HG02970 (cell line): ENCODE results near the gene CHID1.

Source experiments
- ATAC-seq: cut with Tn5 transposase; IDR thresholded peaks from one replicate; pipeline ENCODE4 v1.9.1; 2021; ENCODE audit warnings: mild to moderate bottlenecking, moderate library complexity, moderate number of reproducible peaks; ENCODE audit not compliant: unreplicated experiment, low FRiP score

Gene CHID1

DNA sequence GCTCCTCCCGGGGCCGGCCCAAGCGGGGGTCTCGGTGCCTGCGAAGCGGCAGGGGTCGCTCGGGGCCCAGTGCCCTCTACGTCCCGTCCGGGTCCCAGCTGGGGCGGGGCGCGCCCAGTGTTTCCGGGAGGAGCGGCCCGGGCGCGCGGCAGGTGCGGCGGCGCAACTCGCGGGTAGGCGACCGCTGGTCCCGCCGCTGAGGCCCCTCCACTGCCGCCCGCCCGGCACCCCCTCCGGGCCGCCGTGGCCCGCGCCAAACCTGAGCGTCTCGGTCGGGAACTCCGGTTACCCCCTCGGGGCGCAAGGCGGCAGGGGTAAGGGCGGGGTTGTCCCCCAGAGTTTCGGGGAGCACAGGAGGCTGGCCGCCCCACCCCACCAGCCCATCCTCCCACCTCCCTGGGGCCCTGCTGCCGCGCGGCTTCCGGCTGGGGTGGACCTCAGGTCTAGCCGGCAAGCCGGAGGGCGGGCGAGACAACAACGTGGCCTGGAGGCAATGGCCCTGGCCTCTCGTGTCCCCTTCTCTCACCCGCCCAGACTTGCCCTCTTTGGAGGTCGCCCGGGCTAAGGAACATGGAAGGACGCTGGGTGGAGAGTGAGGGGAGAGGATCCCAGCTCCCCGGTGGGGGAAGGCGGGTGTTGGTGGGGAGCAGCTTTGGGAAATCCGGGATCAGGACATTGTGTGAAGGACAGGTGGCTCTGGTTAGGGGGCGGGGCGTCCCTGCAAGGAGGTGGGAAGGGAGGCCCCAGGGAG, 83.3 kb downstream of the CHID1 start:
- no peak for ATAC-seq

DNA sequence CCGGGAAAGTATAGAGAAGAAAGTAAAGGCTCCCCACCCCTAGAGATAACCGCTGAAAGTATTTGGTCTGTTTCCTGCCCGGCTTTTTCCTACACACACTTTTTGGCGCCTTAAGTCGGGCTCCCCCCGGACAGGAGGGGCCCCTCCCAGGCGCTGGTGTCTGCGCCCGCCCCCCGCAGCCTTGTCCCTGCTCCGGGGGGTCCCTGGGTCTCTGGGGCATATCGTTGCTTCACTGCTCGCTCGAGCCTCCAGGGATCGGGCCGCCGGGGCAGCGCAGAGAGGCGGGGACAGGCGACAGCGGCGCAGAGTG, 83.8 kb downstream of the CHID1 start:
- no peak for ATAC-seq

DNA sequence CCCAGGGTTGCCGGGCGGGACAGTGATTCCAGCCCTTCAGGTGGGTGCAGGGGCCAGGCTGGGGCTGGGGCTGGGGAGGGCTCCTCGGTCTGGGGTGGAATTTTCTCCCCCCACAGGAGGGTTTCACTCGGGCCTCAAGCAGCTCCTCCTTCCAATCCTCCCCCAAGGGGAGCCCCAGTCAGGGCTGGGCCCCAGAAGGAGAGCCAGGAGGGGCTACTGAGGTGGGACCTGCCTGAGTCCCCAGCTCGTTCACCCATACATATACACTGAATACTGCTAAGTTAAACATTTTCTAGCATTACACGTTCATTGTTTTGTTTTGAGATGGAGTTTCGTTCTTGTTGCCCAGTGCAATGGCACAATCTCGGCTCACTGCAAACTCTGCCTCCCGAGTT, 84.4 kb downstream of the CHID1 start:
- no peak for ATAC-seq

DNA sequence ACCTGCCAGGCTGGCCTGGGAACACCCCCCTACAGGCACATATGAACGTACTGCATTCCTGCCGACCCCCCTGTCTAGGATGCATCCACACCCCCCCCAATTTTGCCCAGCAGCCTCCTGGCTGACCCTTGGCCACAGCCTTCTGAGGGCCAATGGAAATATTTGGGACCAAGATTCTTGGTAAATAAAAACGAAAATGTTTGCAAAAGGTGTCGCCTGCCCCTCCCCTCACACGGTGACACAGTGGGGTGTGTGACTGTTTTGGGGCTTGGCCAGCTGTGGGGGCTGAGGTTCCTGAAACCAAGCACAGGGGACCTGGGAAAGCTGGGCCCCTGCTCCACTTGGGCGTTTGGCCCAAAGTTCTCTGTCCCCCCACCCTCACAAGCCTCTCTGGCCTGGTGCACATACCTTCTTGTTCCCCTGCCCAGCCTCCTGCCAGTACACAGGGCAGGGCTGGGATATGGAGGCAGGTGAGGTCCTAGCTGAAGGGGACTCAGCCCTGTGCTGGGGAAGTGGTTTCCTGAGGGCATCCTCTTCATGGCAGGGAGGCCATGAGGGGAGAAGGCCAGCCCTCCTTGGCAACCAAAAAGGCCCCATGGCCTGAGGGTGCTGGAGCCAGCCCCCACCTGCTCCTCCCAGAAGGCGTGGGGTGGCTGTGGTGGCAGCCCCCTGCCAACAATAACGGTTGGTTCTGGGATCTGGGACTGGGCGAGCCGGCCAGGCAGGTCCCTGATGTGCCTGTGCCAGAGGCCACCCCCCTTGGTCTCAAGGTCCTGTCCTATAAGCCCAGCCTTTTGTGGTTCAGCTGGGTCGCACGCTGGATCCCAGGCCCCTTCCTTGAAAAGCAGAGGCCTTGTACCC, 85.0 kb downstream of the CHID1 start:
- ATAC-seq: no peak

DNA sequence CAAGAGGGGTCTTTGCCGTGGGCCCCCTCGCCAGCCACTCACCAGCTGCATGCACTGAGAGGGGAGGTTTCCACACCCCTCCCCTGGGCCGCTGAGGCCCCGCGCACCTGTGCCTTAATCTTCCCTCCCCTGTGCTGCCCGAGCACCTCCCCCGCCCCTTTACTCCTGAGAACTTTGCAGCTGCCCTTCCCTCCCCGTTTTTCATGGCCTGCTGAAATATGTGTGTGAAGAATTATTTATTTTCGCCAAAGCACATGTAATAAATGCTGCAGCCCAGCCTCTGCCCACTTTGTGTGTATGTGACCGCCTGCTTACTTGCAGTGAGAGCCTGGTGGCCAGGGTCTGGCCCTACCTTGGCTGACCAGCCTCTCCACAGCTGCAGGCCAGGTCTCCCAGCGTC, 85.7 kb downstream of the CHID1 start:
- ATAC-seq: no peak

DNA sequence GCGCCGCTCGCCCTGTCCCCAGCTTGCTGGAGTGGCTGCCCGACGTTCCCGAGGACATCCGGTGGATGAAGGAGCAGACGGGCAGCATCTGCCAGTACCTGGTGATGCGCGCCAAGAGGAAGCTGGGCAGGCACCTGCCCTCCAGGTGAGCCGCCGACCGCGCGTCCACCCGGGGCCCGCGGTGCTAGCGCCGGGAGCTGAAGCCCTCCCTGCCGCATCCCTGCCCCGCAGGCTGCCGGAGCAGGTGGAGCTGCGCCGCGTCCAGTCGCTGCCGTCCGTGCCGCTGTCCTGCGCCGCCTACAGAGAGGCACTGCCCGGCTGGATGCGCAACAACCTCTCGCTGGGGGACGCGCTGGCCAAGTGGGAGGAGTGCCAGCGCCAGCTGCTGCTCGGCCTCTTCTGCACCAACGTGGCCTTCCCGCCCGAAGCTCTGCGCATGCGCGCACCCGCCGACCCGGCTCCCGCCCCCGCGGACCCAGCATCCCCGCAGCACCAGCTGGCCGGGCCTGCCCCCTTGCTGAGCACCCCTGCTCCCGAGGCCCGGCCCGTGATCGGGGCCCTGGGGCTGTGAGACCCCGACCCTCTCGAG, 86.2 kb downstream of the CHID1 start:
- no peak for ATAC-seq

DNA sequence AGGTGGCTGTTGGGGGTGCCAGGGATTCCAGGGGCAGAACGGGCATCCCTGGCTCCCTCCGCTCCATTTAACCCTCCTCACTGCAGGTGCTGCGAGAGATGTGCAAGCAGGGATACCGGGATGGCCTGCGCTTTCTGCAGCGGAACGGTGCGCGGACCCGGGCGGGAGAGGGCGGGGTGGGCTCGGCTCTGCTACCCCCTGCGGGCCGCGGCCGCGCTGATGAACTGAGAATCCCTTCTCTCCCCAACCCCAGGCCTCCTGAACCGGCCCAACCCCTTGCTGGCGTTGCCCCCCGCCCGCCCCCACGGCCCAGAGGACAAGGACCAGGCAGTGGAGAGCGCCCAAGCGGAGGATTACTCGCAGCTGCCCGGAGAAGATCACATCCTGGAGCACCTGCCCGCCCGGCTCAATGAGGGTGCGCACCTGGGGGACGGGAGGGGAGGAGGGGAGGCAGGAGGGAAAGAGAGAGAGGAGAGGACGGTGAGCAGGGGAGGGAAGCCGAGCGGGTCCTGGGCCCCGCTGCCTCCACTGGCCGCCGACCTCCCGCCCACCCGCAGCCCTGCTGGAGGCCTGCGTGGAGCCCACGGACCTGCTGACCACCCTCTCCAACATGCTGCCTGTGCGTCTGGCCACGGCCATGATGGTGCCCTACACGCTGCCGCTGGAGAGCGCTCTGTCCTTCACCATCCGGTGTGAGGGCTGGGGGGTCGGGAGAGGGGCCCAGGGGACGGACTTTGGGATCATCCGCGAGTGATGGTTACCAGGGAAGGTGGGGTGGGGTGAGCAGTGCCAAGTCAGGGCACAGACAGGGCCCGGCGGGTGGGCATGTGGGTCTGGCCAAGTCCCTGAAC, 86.9 kb downstream of the CHID1 start:
- ATAC-seq: no peak

DNA sequence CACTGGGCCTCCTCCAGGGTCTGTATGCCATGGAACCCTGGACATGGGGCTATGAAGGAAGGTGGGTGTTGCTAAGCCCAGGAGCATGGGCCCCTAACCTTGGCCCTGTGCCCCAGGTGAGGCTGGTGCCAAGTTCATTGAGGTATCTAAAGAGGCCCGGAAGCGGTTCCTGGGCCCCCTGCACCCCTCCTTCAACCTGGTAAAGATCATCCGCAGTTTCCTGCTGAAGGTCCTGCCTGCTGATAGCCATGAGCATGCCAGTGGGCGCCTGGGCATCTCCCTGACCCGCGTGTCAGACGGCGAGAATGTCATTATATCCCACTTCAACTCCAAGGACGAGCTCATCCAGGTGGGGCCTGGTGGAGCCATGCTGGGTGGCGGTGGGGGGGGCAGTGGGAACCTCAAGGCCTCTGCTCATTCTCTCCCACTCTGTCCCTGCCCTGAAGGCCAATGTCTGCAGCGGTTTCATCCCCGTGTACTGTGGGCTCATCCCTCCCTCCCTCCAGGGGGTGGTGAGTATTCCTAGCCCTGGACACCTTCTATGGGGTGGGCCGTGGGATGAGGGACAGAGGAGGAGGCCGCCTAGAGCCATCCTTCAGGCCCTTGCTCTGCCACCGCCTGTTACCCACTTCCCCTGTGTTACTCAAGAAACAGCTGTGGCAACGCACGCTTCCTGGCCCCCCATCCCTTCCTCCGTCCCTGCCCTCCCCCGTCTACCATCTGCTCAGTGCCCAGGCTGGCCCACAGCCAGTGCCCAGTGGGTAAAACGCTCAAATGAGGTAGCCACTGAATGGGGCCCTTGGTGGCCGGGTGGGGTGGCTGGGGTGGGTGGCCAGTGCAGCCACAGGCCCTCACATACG, 88.9 kb downstream of the CHID1 start:
- no peak for ATAC-seq

DNA sequence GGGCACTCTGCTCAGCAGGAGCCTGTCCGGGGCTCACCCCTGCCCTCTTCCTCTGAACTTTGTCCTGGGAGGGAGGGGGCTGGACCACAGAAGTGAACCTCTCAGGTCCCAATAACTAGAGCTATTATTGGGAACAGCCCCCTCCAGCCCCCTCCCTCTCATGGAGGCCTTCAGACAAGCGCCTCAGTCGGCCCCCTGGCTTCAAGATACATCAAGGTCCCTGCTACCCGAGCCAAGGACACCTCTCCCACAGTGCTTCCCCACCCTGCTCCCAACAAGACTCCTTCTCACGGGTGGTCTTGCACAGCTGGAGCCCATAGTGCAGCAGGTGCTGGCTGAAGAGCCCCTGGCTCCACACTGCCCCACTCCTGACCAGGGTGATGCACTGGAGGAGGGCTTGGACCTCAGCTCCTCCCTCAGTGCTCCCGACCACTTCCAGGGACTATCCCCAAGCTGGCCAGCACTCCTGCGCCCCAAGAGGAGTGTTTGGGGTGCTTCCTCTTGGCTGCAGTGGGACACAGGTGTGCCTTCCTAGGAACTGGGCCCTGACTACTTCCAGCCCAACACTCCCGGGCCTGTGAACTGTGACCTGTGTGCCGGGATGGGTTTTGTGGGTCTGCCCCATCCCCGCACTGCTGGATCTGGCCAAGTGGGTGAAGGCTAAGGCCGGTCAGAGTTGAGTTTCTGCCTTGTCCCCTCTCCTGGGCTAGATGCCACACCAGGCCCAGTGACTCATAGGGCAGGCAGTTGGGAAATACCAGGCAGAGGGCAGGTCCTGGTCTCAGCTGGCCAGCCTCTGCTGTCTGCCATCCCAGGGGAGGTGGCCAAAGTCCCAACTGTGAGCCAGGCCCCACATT, 89.7 kb downstream of the CHID1 start:
- ATAC-seq: no peak

DNA sequence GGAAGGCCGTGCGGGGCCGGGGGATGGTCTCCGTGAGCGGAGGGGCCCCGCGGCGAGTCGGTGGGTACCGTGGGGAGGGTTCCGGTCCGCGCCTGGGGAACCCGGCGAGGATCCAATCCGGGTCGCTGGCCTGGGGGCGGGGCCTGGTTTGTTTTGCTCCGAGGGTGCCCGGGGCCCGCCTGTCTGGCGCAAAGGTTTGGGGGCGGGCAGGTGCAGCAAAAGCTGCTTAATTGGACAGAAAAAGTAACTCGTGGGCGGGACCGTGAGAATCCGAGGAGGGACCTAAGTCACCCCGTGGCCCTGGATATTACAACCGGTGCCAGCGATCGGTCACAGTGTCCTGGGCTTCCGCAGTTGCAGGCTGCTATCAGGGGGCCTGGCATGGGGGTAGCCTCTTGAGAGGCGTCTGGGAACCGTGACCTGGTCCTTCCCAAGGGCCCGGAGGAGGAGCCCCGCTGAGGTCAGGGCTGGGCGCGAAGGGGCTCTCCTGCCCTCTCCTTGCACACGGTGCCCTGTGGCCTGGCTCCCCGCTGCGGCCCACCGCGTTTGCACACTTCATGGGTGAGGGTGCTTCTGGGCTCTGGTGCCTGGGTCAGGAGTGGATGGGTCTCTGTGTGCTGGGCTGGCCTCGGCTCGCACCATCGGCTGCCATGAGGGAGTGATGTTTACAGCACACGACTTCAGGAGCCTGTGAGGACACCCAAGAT, 90.5 kb downstream of the CHID1 start:
- ATAC-seq: peak; percentile 48

DNA sequence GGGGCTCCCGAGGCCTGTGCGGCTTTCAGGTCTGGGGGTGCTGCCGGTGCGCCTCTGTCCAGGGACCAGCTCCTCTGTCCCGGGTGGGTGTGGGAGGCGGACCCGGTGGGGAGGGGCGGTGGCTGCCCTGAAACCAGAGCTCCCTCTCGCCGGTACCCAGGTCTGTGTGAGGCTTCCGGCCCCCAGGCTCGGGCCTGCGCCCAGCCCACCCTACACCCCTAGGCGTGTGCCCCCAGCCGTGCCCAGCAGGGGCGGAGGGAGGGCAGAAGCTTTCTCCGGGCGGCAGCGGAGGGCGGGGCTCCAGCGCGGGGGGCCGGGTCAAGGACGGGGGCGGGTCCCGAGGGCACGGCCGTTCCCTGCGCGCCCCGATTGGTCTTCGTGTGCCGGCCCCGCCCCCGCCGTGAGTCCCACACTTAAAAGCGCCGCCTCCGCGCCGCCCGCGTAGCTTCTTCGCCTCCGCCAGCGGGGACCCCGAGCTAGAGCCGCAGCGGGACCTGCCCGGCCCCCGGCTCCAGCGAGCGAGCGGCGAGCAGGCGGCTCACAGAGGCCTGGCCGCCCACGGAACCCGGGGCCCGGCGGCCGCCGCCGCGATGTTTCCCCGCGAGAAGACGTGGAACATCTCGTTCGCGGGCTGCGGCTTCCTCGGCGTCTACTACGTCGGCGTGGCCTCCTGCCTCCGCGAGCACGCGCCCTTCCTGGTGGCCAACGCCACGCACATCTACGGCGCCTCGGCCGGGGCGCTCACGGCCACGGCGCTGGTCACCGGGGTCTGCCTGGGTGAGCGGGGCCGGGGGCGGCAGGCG, 91.3 kb downstream of the CHID1 start:
- ATAC-seq: peak; percentile 63

DNA sequence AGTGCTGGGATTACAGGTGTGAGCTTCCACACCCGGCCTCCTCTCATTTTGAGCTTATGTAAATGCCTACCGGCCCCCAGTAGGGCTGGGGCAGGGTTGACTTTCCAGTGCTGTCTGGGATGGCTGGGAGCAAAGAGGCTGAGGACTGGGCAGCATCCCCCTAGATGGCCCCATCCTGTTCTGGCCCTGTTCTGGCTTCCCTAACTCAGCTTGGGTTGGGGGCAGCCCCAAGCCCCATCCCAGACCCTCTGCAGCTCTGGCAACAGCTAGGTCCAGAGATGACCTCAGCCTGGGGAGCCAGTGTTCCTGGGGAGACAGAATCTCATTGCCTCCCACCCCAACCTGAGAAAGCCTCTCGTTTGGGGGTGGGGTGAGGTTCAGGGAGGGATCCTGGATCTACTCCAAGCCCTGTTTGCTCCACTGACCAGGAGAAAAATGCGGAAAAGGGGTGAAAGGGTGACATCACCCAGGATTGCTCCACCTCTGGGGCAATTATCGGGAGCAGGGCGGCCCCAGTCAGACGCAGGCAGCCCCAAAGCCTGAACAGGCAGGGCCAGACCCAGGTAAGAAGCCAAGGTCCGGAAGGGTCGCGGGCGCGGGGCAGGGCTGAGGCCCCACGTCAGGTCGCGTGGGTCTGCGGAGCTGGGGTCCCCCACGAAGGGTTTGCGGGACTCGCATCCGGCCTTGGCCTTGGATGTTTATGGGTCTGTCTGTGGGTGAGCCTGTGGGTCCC, 92.0 kb downstream of the CHID1 start, which contains the start of gene PNPLA2:
TSS of gene PNPLA2 (plus strand) at position 519 of the 733 bp plus-strand sequence. CDS start 805 bp downstream, outside the sequence.
- no peak for ATAC-seq
